ENCODE measurements around the gene EXD3. TPM values are rescaled to one million over a fixed set of nuclear protein-coding genes. Genes with fewer than 3 reads are reported as not detected.

Gene EXD3
- polyA plus RNA-seq, 1 of the 3 experiments (the other 2 are of a cell fraction), result 11.5 TPM

DNA sequence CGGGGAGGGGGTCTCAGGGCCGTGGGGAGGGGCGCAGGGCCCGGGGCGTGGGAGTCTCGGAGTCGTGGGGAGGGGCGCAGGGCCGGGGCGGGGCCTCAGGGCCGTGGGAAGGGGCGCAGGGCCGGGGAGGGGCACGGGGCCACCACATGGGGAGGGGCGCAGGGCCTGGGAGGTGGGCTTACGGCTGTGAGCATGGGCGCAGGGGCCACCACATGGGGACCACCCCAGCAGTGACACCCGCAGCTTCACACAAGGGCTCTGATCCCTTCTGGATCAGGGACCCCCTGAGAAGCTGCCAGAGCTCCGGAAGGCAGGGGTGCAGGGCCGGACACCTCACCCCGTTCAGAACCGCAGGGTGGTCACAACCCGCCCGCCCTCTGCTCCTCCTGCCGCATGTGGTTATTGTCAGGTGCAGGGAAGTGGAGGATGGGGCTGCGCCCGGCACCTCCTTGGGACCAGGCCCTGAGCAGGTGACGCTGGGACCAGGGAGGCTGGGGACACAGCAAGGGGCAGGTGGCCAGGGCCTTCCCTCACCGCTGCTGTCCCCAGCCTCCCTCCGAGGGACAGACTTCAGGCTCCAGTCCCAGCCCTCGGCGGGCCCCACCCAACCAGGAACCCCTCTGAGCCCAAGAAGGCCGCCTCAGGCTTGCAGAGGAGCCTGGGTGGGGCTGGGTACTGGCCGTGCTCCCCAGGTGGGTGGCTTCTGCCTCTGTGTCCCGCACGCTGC, 53.7 kb downstream of the EXD3 start:
- H2AFZ ChIP-seq (ENCODE audit: low read depth), result no peak overlapping the region
- no peak for DNase-seq
- peaks cover 0 to 2% of the 10 kb centered on the region in 2 experiments for H3K36me3 ChIP-seq (replicated peaks in 1 of 2; ENCODE audit: control insufficient read depth in 1 of 2, insufficient read depth in 2 of 2, low read length in 1 of 2)
- no peak overlapping the region for H3K4me2 ChIP-seq
- H3K4me3 ChIP-seq (ENCODE audit: low read depth in 2 of 2, low read length in 1 of 2), result no peak overlapping the region
- H3K27me3 ChIP-seq (ENCODE audit: insufficient read depth), result no peaks in the 10 kb centered on the region
- no peaks in the 10 kb centered on the region for H3K4me1 ChIP-seq (ENCODE audit: control insufficient read depth in 1 of 2, insufficient read depth in 2 of 2, low read depth in 1 of 2, low read length in 1 of 2)
- H3K79me2 ChIP-seq (ENCODE audit: insufficient read depth), result no peaks in the 10 kb centered on the region
- no peaks in the 10 kb centered on the region for H3F3A ChIP-seq (replicated peaks; ENCODE audit: insufficient read depth)
- H3K9me2 ChIP-seq, result no peaks in the 10 kb centered on the region
- H3K9ac ChIP-seq, result no peak overlapping the region
- H3K27ac ChIP-seq (ENCODE audit: low read depth in 2 of 2, low read length in 1 of 2), result no peak overlapping the region
- POLR2A ChIA-PET, result no interaction called here
- 82% methylated on average over 18 of the region's 36 CpGs for WGBS (ENCODE audit: low lambda C conversion rate)
- no peak for TF ChIP-seq NFIC (IDR thresholded peaks at IDR 0.05; ENCODE audit: borderline replicate concordance)
- TF ChIP-seq SMC3 (IDR thresholded peaks at IDR 0.05; ENCODE audit: low read depth, low read length), result no peak
- no peak for TF ChIP-seq FOXJ3 (CRISPR knock-in tag; IDR thresholded peaks at IDR 0.05)
- no peak for TF ChIP-seq ELF1 (IDR thresholded peaks at IDR 0.05)
- TF ChIP-seq RCOR1 (IDR thresholded peaks at IDR 0.05; ENCODE audit: low read length), result no peak
- TF ChIP-seq EZH2phosphoT487 (IDR thresholded peaks at IDR 0.05; ENCODE audit: borderline replicate concordance, low read depth), result no peak
- TF ChIP-seq FOSL2 (IDR thresholded peaks at IDR 0.05; ENCODE audit: borderline replicate concordance, low read depth), result no peak
- TF ChIP-seq POLR2AphosphoS5 (IDR thresholded peaks at IDR 0.05; ENCODE audit: low read depth, low read length), result no peak
- H3K9me3 ChIP-seq, result no peaks in the 10 kb centered on the region
- H4K20me1 ChIP-seq (ENCODE audit: insufficient read depth), result no peaks in the 10 kb centered on the region
- CTCF ChIA-PET, result interaction anchor here (0.7 to 1.1 kb wide), 2 partner anchors 56 to 67 kb away, joined by 3 read pairs; partner anchors contain the start of gene NRARP

DNA sequence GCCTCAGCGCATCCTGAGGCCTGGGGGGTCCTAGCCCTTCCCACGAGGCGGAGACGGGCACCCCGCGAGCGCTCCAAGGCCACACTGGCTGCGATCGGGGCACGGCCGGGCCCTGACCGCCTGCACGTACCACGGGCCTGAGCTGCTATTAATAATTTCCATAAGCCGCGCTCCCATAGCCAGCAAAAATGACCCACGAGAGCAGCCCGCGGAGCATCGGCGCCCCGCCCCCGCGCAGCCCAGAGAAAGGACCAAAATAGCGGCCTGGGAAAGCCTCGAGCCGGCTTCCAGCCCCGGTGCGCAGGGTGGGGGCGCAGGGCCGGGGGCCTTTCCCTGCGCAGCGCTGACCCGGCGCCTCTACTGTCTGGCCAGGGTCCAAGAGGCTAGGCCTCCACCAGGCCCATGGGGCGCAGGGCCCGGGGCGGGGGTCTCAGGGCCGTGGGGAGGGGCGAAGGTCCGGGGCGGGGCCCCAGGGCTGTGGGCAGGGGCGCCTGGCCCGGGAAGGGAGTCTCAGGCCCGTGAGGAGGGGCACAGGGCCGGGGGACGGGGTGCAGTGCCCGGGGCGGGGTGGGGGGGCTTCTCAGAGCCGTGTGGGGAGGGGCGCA, 54.4 kb downstream of the EXD3 start:
- H3K79me2 ChIP-seq (ENCODE audit: insufficient read depth), result no peaks in the 10 kb centered on the region
- H3K36me3 ChIP-seq (replicated peaks in 1 of 2; ENCODE audit: control insufficient read depth in 1 of 2, insufficient read depth in 2 of 2, low read length in 1 of 2), result peaks cover 0 to 2% of the 10 kb centered on the region in 2 experiments
- no peak overlapping the region for H3K9ac ChIP-seq
- H3K4me1 ChIP-seq (ENCODE audit: control insufficient read depth in 1 of 2, insufficient read depth in 2 of 2, low read depth in 1 of 2, low read length in 1 of 2), result no peaks in the 10 kb centered on the region
- ChIA-PET CTCF (no interaction called here), POLR2A (no interaction called here)
- no peaks in the 10 kb centered on the region for H3F3A ChIP-seq (replicated peaks; ENCODE audit: insufficient read depth)
- TF ChIP-seq POLR2AphosphoS5 (IDR thresholded peaks at IDR 0.05; ENCODE audit: low read depth, low read length) (no peak), SIN3A (IDR thresholded peaks at IDR 0.05; ENCODE audit: borderline replicate concordance, low read depth, low read length) (no peak), YY1 (IDR thresholded peaks at IDR 0.05; ENCODE audit: low read depth) (no peak), EP300 (IDR thresholded peaks at IDR 0.05; ENCODE audit: borderline replicate concordance in 1 of 2, low read depth in 1 of 2, low read length in 1 of 2) (no peak), GABPA (IDR thresholded peaks at IDR 0.05; ENCODE audit: low read depth) (no peak), NFIC (IDR thresholded peaks at IDR 0.05; ENCODE audit: borderline replicate concordance) (no peak), GATA2 (CRISPR knock-in tag; IDR thresholded peaks at IDR 0.05) (no peak)
- TF ChIP-seq, protein P1, sequence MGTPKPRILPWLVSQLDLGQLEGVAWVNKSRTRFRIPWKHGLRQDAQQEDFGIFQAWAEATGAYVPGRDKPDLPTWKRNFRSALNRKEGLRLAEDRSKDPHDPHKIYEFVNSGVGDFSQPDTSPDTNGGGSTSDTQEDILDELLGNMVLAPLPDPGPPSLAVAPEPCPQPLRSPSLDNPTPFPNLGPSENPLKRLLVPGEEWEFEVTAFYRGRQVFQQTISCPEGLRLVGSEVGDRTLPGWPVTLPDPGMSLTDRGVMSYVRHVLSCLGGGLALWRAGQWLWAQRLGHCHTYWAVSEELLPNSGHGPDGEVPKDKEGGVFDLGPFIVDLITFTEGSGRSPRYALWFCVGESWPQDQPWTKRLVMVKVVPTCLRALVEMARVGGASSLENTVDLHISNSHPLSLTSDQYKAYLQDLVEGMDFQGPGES (IDR thresholded peaks at IDR 0.05; ENCODE audit: low read depth, low read length), result no peak
- TF ChIP-seq, protein P2, sequence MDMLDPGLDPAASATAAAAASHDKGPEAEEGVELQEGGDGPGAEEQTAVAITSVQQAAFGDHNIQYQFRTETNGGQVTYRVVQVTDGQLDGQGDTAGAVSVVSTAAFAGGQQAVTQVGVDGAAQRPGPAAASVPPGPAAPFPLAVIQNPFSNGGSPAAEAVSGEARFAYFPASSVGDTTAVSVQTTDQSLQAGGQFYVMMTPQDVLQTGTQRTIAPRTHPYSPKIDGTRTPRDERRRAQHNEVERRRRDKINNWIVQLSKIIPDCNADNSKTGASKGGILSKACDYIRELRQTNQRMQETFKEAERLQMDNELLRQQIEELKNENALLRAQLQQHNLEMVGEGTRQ (IDR thresholded peaks at IDR 0.05; ENCODE audit: borderline replicate concordance, low read depth, low read length), result no peak
- no peak overlapping the region for H2AFZ ChIP-seq (ENCODE audit: low read depth)
- H4K20me1 ChIP-seq (ENCODE audit: insufficient read depth), result no peaks in the 10 kb centered on the region
- 86% methylated on average over 31 of the region's 51 CpGs for WGBS (ENCODE audit: low lambda C conversion rate)
- no peaks in the 10 kb centered on the region for H3K9me2 ChIP-seq
- DNase-seq, result no peak
- no peak overlapping the region for H3K27ac ChIP-seq (ENCODE audit: low read depth in 2 of 2, low read length in 1 of 2)
- no peaks in the 10 kb centered on the region for H3K9me3 ChIP-seq
- H3K4me2 ChIP-seq, result no peak overlapping the region
- H3K4me3 ChIP-seq (ENCODE audit: low read depth in 2 of 2, low read length in 1 of 2), result no peak overlapping the region
- H3K27me3 ChIP-seq (ENCODE audit: insufficient read depth), result no peaks in the 10 kb centered on the region

Data from SK-N-SH (cell line).